HG03135 (cell line): ENCODE data around the gene FYN.
"Not testable (repeated sequence)": the region's sequence is repeated elsewhere in the genome, so short reads cannot be mapped to it uniquely, and the experiment has no call there.

Source experiments
- ATAC-seq: cut with Tn5 transposase; IDR thresholded peaks from one replicate; pipeline ENCODE4 v1.9.1; 2021; ENCODE audit warnings: mild to moderate bottlenecking, moderate library complexity; ENCODE audit not compliant: unreplicated experiment

FYN gene

DNA sequence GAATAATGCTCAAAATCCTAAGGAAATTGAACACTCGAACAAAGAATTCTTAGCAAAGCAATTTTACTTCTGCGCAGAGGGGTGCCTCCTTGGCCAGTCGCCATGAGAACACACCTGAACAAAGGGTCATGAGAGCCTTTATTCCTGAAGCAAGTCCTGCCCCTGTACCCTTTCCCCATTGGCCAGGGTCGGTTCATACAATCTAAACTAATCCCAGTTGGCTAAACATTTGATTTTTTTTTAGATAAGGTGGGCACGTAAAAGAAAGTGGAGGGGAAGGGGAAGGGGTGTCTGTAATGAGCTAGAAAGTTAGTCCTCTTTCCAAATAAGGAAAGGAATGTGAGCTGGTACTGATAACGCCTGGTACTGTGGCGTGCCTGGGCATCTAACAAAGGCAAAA lies 37.9 kb downstream of the FYN start:
- not testable (repeated sequence) for ATAC-seq

DNA sequence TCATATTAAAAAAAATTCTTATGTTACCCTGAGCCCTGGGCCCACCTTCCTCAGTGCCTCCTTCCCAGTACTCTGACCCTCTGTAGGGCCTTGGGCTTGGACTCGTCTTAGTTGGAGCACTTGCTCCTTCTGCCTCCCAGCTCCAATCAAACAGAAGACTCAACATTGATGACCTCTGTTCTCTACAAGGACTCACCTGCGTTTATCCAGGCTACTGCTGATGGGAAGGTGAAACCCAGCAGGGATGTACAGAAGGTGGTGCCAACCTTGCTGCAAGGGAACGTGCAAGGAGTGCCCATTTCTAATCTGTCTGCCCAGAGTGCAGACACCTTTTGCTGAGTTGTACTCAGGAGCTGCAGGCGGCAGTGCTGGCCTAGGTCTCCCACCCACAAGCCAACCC lies 38.9 kb downstream of the FYN start:
- no peak for ATAC-seq

DNA sequence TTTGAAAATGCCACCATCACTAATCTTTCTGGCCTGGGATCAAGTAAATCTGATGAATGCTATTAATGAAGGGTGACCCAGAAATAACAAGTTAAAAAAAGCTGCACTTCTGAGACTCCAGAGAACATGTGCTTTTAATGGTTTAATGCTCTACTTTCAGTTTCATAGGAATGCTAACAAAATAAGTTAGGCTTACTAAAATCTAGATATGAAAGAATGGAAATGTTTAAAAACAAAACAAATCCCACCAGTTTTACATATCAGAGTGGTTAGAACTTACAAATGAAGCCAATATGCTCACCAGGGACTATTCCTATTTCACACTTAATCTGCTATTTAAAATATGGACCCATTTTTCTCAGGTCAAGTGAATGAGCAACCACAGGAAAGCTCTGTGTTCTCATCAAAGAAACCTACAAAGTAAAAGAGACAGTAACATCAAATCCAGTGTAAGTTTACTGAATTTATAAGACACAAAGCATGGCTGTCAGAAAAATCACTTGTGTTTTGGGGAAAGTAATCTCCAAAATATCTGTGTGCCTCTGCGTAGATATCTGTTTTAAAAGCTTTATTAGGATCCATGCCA lies 40.3 kb downstream of the FYN start:
- ATAC-seq = no peak

GRCh38 chr6:111831408-111831807 lies 41.8 kb downstream of the FYN start:
- ATAC-seq = no peak

DNA sequence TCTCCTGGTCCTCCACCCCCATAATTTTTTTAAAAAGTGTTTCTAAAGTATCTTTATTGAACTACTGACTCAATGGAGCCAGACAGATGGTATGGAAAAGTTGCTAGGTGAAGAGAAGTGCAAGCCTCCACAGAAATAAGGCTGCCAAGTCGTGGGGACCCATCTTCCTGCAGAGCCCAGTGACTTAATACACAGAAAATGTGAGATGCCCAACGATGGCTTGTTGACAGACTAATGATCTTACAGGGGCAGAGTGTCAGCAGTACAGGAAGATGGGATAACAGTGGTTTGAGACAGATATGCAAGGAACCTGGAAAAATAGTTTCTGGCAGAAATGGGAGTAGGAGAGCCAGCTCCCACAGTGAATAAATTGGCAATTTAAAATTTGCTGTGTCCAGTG lies 43.3 kb downstream of the FYN start:
- ATAC-seq = no peak

- no peak for ATAC-seq
Observed at GRCh38 chr6:111829581-111829980, 43.7 kb downstream of the FYN start.

DNA sequence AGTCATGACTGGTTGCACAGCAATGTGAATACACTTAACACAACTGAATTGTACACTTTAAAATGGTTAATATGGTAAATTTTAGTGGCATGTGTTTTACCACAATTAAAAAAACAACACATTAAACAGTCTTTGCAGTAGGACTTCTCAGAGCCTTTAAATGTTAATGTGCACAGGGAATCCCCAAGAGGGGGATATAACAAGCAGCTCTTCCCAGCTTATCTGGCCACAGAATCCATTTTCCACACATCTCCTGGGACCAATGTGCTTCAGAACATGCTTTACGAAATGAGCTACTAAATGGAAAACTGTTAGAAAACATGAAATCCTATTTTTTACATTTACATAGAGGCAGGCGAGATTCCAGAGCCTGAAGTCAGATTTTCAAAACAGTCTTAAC lies 44.4 kb downstream of the FYN start:
- no peak for ATAC-seq

GRCh38 chr6:111825439-111826086 lies 47.7 kb downstream of the FYN start:
- ATAC-seq = no peak

GRCh38 chr6:111824608-111825337 lies 48.5 kb downstream of the FYN start:
- ATAC-seq = peak; percentile 77

- peak; percentile 21 for ATAC-seq
Observed at GRCh38 chr6:111823831-111824607, 49.2 kb downstream of the FYN start.

DNA sequence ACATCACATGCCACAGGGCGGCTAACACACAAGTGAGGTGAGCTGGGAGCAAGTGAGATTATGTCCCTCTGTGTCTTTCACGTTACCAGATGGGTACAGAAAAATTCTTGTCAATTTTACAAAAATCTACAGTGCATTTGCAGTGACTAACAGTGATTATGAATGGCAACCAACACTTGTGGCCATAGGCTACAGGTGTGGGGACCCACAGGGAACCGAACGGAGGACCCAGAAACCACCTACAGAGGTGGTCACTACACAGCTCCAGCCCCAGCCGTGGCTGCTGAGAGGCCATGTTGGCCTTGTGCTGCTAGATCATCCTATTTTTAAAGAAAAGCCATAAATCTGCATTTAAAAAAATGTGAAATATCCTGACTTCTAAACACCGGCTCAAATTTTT lies 50.2 kb downstream of the FYN start:
- ATAC-seq = no peak

- no peak for ATAC-seq
Observed at GRCh38 chr6:111819458-111819857, 53.8 kb downstream of the FYN start.

GRCh38 chr6:111818539-111819226 lies 54.6 kb downstream of the FYN start:
- no peak for ATAC-seq

DNA sequence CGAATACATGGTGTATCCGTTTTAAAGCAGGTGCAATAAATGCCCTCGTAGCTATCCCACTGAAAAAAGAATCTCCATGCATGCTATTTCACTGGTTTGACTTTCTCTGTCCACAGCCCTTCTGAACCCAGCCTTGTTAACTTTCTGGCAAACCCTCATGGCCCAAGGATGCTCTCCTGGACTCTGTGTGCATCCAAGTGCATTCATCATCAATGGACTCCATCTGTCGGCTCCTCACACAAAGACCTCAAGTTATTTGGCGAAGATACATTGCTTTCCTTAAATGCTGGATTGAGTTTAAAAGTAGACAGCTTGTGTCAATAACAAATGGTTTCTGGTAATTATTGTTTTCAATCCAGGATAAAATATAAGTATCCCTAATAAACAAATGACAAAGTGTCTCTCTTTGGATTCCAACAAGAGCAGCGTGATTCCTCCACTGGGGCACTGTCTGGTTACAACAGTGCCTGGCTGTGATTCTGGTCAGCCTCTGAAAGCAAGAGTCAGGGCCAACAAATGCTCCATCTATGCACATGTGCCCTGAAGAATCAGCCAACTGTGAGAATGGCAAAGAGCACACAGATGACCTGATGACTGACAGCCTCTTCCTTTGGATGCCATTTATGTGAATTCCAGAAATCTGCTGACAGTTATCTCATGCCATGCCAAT lies 55.7 kb downstream of the FYN start:
- no peak for ATAC-seq

DNA sequence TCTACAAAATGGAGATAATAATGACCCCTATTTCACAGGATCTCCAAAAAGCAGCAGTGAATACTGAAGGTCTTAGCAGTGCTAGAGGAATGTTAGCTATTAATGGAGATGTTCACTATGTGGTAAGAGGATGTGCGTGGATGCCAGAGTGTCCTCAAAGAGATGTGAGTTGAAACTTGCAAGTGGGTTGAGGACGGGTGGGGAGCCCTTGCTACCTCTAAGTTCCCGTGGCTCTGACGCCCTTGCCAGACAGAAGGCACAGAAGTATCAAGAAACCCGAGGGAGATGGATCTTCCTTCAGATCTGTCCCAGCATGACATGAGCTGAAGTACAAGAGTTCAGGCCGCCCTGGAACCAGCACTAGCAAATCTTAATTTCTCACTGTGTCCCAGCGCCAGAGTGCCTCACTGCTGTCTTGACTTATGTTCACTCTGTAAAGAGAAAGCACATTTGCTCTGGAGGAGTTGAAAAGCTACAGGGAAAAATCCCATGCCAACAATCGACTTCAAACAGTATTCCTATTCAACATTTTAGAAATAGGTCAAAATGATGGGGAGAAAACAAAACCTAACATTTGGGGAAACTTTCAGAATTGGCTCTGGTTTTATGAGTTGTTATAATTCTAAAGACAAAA lies 59.5 kb downstream of the FYN start:
- ATAC-seq = no peak

DNA sequence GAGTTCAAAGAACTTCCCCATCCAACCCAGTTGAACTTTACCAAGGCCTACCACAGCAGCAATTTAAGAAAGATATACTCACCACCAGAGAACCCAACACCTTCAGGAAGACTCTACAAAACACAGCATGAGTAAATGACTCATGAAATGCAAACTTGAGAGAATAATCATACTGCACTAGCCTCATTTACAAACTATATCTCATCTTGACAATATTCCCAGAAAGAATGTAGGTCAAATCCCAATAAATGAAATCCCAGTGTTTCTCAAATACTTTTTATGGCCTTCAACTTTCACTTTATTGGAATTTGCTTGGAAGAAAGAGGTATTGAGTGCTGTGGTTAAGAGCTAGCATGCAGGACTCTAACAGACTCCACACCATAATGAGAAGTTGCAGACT lies 60.0 kb downstream of the FYN start:
- no peak for ATAC-seq

GRCh38 chr6:111812060-111813038 lies 60.9 kb downstream of the FYN start:
- no peak for ATAC-seq

DNA sequence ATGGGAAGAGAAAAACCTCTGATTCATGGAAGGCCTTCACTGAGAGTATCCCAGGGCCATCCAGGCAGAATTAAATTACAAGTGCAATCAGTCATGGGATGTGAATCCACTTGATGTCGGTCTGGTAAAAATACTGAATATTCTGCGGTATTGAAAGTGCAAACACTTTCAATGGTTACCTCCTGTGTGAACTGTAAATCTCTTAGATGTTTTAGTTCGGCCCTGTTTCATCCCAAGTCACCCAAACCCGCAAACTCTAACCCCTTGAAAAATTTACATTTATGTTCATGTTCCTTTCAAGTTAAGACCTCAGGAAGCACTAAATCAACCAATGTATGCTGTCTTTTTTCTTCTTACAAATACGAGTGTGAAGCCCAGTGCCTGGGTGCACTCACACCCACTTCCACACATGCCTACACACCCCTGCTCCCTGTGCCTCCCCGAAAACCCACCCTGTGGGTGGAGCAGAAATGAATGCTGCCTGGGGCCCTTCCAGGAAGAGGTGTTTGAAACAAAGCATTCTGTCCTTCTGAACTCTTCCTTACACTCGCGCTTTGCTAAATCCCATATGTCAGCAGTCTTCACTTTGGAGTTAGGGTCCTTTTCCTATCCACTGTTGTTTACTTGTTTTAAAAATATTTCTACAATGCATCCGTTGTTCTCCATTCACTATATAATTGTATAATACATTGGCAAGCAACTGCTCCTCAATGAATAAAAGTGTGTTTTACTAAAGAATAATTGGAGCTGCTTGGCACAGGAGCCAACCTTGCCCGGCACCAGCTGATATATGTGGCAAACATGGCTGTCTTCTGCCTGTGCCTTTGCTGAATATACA lies 62.7 kb downstream of the FYN start:
- ATAC-seq = no peak
